Measurements from ENCODE around the gene IL13. TPM values are rescaled to one million over a fixed set of nuclear protein-coding genes. Genes with fewer than 3 reads are reported as not detected.

The IL13 gene
- total RNA-seq, 1 experiment from 2014 or later: not detected

DNA sequence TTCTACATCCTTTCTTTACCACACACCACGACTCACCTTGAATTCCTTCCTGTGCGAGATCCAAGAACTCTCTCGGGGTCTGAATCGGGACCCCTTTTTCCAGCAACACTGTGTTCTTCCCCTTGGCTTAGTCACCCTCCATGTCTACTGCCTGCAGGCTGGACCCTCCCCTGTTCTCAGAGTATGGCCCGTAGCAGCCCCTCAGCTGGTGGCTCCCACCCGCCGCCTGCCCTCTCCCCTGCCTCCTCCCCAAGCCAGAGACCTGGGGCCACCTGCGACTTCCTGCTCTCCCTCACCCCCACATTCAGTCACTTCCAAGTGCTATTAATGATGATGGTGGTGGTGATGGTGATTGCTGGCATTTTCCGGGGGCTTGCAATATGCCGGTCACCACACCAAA is 9.3 kb downstream of the IL13 start:
- POLR2A ChIA-PET: no interaction called here
- BruUV-seq (replicated peaks): no TSS peak

More for the DNA sequence above, 9.3 kb downstream of the IL13 start:
- CTCF ChIA-PET: no interaction called here
- no peaks in the 10 kb centered on the region for H4K20me1 ChIP-seq (ENCODE audit: insufficient read depth)
- peaks cover 0 to 13% of the 10 kb centered on the region in 2 experiments; a peak in 1 of 4 replicates for H3K4me1 ChIP-seq (ENCODE audit: control insufficient read depth in 1 of 2, insufficient read depth in 2 of 2, low read length in 2 of 2)
- H3K9me2 ChIP-seq (ENCODE audit: insufficient read depth): no peaks in the 10 kb centered on the region
- TF ChIP-seq TCF7L2 (IDR thresholded peaks at IDR 0.05; ENCODE audit: borderline replicate concordance, extremely low read depth, insufficient read depth, insufficient read length) (no peak), EZH2phosphoT487 (IDR thresholded peaks at IDR 0.05; ENCODE audit: borderline replicate concordance) (no peak), POLR2AphosphoS5 (IDR thresholded peaks at IDR 0.05; ENCODE audit: low read depth, low read length) (no peak), RAD21 (IDR thresholded peaks at IDR 0.05; ENCODE audit: low read depth) (no peak), ATF3 (IDR thresholded peaks at IDR 0.05) (no peak), SP1 (IDR thresholded peaks at IDR 0.05; ENCODE audit: low read depth) (no peak), POLR2A (IDR thresholded peaks at IDR 0.05; ENCODE audit: borderline replicate concordance, extremely low read depth, insufficient read depth, insufficient read length) (no peak), SRF (IDR thresholded peaks at IDR 0.05; ENCODE audit: low read depth) (no peak), ZFX (IDR thresholded peaks at IDR 0.05) (no peak), JUND (IDR thresholded peaks at IDR 0.05) (no peak), ELF1 (IDR thresholded peaks at IDR 0.05; ENCODE audit: borderline replicate concordance, low read depth) (no peak), CTCF (IDR thresholded peaks at IDR 0.05 in 2 of 3, conservative IDR thresholded peaks at IDR 0.05 in 1 of 3; ENCODE audit: borderline replicate concordance in 1 of 3, insufficient read depth in 1 of 3, low read depth in 2 of 3, low read length in 2 of 3) (no peak), EGR1 (IDR thresholded peaks at IDR 0.05; ENCODE audit: low read depth) (no peak), SIN3A (IDR thresholded peaks at IDR 0.05; ENCODE audit: low read depth) (no peak), CBX3 (IDR thresholded peaks at IDR 0.05; ENCODE audit: low read depth) (no peak)
- TF ChIP-seq, protein P1, sequence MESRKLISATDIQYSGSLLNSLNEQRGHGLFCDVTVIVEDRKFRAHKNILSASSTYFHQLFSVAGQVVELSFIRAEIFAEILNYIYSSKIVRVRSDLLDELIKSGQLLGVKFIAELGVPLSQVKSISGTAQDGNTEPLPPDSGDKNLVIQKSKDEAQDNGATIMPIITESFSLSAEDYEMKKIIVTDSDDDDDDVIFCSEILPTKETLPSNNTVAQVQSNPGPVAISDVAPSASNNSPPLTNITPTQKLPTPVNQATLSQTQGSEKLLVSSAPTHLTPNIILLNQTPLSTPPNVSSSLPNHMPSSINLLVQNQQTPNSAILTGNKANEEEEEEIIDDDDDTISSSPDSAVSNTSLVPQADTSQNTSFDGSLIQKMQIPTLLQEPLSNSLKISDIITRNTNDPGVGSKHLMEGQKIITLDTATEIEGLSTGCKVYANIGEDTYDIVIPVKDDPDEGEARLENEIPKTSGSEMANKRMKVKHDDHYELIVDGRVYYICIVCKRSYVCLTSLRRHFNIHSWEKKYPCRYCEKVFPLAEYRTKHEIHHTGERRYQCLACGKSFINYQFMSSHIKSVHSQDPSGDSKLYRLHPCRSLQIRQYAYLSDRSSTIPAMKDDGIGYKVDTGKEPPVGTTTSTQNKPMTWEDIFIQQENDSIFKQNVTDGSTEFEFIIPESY (IDR thresholded peaks at IDR 0.05; ENCODE audit: extremely low read depth, insufficient replicate concordance, low read length): no peak
- TF ChIP-seq, protein P2, sequence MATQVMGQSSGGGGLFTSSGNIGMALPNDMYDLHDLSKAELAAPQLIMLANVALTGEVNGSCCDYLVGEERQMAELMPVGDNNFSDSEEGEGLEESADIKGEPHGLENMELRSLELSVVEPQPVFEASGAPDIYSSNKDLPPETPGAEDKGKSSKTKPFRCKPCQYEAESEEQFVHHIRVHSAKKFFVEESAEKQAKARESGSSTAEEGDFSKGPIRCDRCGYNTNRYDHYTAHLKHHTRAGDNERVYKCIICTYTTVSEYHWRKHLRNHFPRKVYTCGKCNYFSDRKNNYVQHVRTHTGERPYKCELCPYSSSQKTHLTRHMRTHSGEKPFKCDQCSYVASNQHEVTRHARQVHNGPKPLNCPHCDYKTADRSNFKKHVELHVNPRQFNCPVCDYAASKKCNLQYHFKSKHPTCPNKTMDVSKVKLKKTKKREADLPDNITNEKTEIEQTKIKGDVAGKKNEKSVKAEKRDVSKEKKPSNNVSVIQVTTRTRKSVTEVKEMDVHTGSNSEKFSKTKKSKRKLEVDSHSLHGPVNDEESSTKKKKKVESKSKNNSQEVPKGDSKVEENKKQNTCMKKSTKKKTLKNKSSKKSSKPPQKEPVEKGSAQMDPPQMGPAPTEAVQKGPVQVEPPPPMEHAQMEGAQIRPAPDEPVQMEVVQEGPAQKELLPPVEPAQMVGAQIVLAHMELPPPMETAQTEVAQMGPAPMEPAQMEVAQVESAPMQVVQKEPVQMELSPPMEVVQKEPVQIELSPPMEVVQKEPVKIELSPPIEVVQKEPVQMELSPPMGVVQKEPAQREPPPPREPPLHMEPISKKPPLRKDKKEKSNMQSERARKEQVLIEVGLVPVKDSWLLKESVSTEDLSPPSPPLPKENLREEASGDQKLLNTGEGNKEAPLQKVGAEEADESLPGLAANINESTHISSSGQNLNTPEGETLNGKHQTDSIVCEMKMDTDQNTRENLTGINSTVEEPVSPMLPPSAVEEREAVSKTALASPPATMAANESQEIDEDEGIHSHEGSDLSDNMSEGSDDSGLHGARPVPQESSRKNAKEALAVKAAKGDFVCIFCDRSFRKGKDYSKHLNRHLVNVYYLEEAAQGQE (IDR thresholded peaks at IDR 0.05; ENCODE audit: low read depth): no peak
- TF ChIP-seq, protein P3, sequence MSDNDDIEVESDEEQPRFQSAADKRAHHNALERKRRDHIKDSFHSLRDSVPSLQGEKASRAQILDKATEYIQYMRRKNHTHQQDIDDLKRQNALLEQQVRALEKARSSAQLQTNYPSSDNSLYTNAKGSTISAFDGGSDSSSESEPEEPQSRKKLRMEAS (IDR thresholded peaks at IDR 0.05): no peak
- H3K9me3 ChIP-seq (ENCODE audit: control insufficient read depth in 1 of 2, insufficient read depth in 1 of 2, low read depth in 1 of 2, low read length in 2 of 2): no peaks in the 10 kb centered on the region
- no peaks in the 10 kb centered on the region for H3K36me3 ChIP-seq (ENCODE audit: control insufficient read depth in 1 of 2, insufficient read depth in 2 of 2, low read length in 2 of 2)
- no peak overlapping the region for H2AFZ ChIP-seq (ENCODE audit: low read depth, low read length, poor library complexity, severe bottlenecking)
- intact Hi-C loops (cut with micrococcal nuclease): no loop called here
- no peak for ATAC-seq
- no peak overlapping the region for H3K4me2 ChIP-seq (ENCODE audit: low read length)
- RAD21 ChIA-PET (ENCODE audit: low non-redundant PET in 1 of 2, low total read pairs in 2 of 2, uncharacterized antibody in 2 of 2, unreplicated experiment in 2 of 2): no interaction called here
- no peak overlapping the region for H3K4me3 ChIP-seq (replicated peaks in 1 of 2; ENCODE audit: low read depth in 1 of 2, low read length in 2 of 2)
- DNase-seq (ENCODE audit: low read depth, low spot score): no peak
- no peak overlapping the region for H3K27ac ChIP-seq (ENCODE audit: low read depth, low read length)
- H3K27me3 ChIP-seq (ENCODE audit: insufficient read depth, low read length): no peaks in the 10 kb centered on the region
- no peaks in the 10 kb centered on the region for H3K79me2 ChIP-seq (ENCODE audit: insufficient read depth, low read length)
- no peak overlapping the region for H3K9ac ChIP-seq (ENCODE audit: low read length)

Measured in HCT116 (cell line).